ENCODE data around the gene BUB1.
"Not testable (repeated sequence)": the region's sequence is repeated elsewhere in the genome, so short reads cannot be mapped to it uniquely, and the experiment has no call there.

The BUB1 gene

DNA sequence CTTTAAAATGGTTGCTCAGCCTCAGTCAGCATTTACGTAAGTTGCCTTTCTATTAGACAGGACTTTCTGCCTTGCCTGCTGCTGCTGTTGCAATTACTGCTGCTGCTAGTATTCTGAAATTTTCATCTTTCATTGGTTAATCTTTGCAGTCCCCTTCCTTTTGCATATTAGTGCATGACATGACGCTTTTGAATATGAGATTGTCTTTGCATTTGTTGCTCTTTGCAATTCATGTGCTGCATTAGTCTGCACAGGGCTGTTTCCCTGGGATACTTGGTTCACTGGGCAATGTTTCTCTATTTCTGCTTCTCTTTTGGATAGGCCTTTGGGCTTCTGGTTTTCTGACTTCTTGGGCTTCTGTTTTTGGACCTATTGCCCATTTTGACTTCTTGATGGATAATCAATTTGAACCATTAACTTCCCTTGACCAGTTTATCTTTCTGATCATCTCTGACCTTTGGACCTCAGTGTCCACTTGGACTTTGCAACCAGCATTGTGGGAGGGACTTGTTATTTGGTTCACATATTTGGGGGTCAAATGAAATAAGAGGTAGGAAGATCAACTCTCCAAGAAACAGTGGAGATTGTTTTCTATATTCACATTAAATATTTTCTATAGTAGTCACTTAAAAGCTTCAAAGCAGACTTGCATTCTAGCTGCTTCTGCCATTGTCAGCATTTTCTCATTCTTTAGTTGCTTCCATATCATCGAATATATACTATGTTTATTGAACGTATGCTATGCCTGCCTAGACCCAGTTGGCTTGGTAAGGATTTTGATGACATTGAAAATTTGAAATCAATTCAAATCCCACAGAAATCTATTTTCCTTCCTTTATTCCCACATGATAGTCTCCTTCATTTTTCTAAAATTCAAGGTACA is 12.5 kb upstream of the BUB1 start:
- no peak for DNase-seq (ENCODE audit: low read depth in 2 of 2)

GRCh38 chr2:110688594-110689091 is 10.8 kb upstream of the BUB1 start:
- DNase-seq (ENCODE audit: low read depth in 2 of 2), result no peak

DNA sequence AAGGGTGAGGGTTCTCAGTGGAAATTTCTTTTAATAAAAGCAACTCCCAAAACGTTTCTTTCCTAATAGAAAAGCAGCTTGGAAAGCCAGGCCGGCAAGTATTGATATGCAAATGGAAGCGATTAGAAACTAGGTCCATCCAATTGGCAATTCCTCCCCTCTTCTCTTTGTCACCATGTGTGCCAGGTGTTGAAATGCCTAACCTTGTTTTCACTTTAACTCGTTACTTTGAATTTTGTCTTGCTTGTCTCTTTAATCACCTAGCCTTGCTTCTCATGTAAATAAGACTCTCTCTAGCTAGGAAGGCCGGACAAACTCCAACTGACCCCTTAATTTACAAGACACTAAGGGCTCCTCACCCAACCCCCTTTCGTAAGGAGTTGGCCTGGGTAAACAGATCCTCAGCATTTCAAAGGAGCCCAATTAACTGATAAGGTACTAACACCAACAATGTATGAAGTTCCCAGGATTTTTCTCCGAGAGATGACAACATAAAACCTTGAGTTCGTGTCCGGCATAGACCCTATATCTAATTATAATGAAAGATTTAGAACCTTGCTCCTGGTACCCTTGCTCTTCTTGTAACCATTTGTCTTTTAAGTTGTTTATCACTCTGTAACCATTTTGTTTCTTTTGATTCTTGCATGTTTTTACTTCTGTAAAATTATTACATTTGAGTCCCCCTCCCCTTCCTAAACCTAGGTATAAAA is 10.1 kb upstream of the BUB1 start:
- not testable (repeated sequence) for DNase-seq (ENCODE audit: low read depth in 2 of 2)

DNA sequence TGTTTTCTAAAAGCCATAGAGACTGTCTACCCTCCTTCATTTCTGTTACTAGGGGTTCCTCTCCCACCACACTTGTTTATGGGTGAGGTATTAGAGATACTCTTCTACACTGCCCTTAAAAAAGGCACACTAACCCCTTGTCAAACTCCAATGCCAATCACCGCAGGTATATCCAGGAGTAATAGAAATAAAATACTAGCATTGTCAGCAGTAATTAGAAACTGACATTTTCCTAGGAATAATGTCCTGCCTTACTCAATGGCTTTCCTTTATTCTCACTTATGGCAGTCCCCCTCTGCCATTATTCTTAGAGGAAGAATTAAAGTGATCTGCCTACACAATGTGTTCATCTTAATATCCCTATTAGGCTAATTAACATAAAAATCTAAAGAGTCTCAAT is 5.0 kb upstream of the BUB1 start:
- no peak for DNase-seq (ENCODE audit: low read depth in 2 of 2)

GRCh38 chr2:110682267-110682666 is 4.4 kb upstream of the BUB1 start:
- no peak for DNase-seq (ENCODE audit: low read depth in 2 of 2)

- DNase-seq (ENCODE audit: low read depth in 2 of 2), result no peak
Observed at GRCh38 chr2:110680709-110681108, 2.8 kb upstream of the BUB1 start.

DNA sequence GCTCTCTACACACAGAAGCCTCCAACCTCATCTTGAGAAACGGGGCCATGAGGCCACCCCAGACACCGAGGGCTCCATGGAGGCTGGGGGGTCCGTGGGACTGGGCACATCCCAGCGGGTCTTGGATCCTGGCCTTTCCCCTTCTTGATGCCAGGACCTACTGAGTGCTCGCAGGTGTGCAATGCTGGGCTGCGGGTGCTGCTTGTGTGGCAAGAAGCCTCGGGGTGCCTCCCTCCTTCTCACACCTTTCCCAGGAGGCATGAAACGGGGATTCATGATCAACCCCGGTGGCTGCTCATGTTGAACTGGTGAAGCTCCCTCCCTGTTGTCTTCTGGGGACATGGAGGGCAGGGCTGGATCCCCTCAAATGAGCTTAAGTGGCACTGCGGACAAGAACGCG is 2.0 kb upstream of the BUB1 start:
- DNase-seq (ENCODE audit: low read depth in 2 of 2), result no peak

DNA sequence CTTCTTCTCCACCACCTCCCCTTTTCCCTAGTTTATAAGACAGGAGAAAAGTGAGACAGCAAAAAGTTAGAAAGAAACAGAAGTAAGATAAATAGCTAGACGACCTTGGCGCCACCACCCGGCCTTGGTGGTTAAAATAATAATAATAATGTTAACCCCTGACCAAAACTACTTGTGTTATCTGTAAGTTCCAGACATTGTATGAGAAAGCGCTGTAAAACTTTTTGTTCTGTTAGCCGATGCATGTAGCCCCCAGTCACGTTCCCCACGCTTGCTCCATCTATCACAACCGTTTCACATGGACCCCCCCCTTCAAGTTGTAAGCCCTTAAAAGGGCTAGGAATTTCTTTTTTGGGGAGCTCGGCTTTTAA is 1.5 kb upstream of the BUB1 start:
- no peak for DNase-seq (ENCODE audit: low read depth in 2 of 2)

- DNase-seq (ENCODE audit: low read depth in 2 of 2), result no peak
Observed at GRCh38 chr2:110678457-110679336, 834 bp upstream of the BUB1 start.

- no peak for DNase-seq (ENCODE audit: low read depth in 2 of 2)
Observed at GRCh38 chr2:110677080-110677479, 783 bp downstream of the BUB1 start.

DNA sequence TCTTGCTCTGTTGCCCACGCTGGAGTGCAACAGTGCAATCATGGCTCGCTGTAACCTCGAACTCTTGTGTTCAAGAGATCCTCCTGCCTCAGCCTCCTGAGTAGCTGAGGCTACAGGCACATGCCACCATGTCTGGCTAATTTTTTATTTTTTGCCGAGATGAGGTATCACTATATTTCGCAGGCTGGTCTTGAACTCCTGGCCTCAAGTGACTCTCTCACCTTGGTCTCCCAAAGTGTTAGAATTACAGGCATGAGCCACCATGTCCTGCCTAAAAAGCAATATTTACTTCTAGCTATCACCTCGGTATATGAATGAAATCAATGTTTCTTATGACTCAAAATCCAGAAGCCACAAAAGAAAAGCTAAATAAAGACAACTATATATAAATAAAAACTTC is 2.2 kb downstream of the BUB1 start:
- DNase-seq (ENCODE audit: low read depth in 2 of 2), result no peak

- DNase-seq (ENCODE audit: low read depth in 2 of 2), result peak; percentile 19 to 21
Observed at GRCh38 chr2:110674620-110675555, 3.0 kb downstream of the BUB1 start.

- DNase-seq (ENCODE audit: low read depth in 2 of 2), result no peak
Observed at GRCh38 chr2:110673201-110673600, 4.7 kb downstream of the BUB1 start.

DNA sequence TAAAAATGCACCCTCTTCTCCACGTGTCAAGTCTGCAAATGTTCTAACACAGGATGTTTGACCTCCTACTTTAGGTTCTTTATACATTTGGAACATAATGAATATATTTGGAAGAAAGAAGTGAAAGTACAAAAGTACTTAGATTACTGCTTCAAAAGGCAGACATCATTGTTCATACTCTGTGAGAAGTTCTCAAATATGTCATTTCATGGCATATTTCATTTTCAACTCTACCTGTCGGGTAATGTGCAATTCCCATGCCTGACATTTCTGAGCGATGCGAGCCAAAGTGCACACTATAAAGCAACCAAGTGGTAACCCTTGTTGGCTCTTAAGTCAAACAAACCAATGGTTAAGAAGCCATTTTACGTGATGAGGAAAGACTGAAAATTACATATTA is 7.0 kb downstream of the BUB1 start:
- no peak for DNase-seq (ENCODE audit: low read depth in 2 of 2)

DNA sequence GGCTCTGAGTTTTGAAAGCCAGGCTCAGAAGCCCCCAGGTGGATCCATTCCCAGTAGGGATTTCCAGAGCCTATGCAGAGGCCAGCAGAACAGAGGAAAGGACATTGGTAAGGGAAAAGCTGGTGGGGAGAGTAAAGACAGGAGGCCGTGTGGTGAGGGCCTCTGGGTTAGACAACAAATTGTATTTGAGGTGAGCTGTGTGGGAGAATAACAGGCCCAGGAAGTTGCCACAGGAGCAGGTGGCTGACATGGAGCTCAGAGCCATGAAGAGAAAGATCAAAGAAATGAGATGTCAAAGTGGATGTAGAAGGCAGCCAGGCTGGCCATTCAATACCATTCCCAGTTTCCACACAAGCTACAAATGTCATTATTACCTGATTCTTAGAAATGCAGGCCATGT is 8.8 kb downstream of the BUB1 start:
- no peak for DNase-seq (ENCODE audit: low read depth in 2 of 2)

DNA sequence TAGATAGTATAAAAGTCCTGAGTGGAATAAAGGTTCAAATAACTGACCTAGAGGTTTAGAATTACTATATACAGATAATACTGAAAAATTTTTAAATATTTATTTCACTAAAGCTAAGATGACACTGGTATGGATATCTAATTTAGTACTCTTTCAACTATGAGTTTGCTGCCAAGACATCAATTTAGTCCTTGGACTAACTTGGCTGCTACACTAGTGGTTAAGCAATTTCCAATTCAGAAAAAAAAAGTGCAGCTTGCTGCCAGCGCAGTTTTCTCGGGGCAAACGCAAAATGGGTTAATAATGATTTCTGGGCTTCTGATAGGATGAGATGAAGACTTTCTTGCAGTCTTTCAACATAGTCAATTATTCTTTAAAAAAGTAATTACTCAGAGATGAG is 10.8 kb downstream of the BUB1 start:
- no peak for DNase-seq (ENCODE audit: low read depth in 2 of 2)

DNA sequence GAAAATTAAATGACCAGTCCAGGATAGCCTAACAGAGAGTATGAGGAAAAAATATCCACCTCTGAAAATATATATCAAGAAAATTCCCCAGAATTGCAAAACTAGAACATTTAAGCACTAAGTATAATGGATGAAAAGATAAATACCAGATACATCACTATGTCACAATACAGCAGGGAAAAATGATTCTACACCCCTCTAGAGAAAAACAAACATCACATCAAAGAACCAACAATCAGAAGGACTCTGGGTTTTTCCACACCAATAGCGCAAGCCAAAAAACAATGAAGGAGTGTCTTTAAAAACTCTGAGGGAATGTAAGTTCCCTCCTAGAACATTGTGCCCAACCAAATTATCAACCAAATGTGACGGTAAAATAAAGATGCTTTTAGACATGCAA is 13.7 kb downstream of the BUB1 start:
- no peak for DNase-seq (ENCODE audit: low read depth in 2 of 2)

DNA sequence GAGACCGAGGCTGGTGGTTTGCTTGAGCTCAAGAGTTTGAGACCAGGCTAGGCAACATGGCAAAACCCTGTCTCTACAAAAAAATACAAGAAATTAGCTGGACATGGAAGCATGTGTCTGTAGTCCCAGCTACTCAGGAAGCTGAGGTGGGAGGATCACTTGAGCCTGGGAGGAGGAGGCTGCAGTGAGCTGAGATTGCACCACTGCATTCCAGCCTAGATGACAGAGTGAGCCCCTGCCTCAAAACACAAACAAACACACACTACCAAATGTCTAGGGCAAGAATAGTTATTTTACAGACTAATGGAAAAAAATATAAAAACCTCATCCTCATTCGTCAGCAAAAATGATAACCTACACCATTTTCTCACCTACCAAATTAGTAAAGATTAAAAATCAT is 15.3 kb downstream of the BUB1 start:
- no peak for DNase-seq (ENCODE audit: low read depth in 2 of 2)

DNA sequence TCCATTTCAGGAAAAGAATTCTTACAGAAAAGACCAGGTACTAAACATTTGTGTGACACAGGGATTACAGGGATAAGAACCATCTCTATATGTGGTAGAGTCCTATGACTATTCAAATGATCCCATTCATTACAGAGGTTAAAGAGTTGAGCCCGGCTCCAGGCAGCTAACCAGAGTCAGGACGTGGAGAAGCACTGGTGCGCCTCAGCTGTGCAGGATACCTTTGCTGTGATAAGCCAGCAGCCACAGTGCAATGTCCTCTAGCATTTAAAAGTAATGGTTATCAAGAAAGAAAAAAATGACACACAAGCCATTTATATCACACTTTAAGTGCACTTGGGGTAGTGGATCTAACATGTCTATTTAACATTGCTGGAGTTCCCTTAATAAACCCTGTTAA is 17.3 kb downstream of the BUB1 start:
- no peak for DNase-seq (ENCODE audit: low read depth in 2 of 2)

GRCh38 chr2:110659248-110659647 is 18.6 kb downstream of the BUB1 start:
- no peak for DNase-seq (ENCODE audit: low read depth in 2 of 2)

DNA sequence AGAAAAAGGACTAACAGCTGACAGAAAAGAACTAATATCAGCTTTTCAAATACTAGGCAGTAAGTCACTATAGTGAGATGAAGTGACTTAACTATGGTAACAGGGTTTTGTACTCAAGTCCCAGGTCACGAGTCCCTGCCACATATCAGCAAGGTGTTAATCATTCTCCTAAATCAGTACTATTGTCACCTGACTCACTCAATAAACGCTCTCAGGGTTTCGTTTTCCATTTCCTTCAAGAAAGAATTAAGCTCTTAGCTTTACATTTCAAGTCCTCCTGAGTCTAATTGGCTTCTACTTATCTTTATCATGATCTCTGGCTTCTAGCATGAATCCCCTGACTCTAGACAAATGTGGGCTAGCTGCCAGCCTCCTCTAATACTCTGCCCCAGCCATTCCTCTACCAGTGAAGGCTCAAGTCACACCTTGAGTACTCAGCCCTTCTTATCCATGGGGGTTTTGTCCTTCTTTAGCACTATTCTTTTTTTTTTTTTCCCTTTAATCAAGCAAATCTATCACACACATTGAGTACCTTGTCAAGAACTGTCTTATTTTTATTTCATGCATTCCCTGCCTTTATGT is 20.0 kb downstream of the BUB1 start:
- DNase-seq (ENCODE audit: low read depth in 2 of 2), result no peak
